ENCODE results near the gene NFIA.

NFIA gene

GRCh38 chr1:61253912-61254633 is 171.7 kb downstream of the NFIA start:
- Histone ChIP-seq H3K27me3 (ENCODE audit: insufficient read depth, low read length) (no peaks in the 10 kb centered on the region), H2AFZ (ENCODE audit: low read depth, low read length) (no peak overlapping the region), H3K9me3 (ENCODE audit: low read length) (no peaks in the 10 kb centered on the region), H3K4me1 (ENCODE audit: insufficient read depth, low read length) (no peaks in the 10 kb centered on the region), H3K4me3 (ENCODE audit: low read length) (no peak overlapping the region), H3K36me3 (ENCODE audit: insufficient read depth, low read length) (no peaks in the 10 kb centered on the region)

DNA sequence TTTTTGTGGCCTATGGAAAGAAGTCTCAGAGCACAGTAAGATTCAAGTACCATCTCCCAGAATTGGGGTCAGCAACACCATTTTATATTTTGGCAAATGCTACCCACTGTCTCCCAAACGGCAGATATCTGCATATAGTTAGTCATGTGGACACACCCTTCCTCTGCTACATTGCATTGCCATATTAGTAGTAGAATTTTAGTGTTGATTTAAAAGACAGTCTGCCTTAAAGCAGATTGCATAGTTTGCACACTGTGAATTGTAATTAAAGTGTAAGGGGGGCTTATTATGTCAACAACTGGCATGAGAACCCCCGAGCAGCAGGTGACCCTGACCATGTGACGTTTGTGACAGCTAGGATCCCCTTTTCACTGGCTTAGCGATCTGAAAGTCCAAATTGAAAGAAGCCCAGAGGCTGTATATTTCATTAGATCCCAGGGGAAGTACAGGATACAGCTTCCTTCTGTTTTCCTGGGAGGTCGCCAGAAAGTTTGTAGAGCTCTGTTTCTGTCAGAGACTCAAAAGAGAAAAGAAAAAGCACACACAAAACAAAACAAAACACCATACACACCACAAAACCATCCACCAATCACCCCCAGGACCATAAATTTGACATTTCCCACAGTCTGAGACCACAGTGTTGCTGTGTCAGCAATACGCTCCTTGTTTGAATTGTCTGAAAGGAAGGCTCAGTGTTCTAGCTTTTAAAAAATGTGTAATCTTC is 172.4 kb downstream of the NFIA start:
- H3K4me3 ChIP-seq (ENCODE audit: low read length): no peak overlapping the region
- H3K4me1 ChIP-seq (ENCODE audit: insufficient read depth, low read length): no peaks in the 10 kb centered on the region
- H2AFZ ChIP-seq (ENCODE audit: low read depth, low read length): no peak overlapping the region
- H3K27me3 ChIP-seq (ENCODE audit: insufficient read depth, low read length): no peaks in the 10 kb centered on the region
- H3K9me3 ChIP-seq (ENCODE audit: low read length): no peaks in the 10 kb centered on the region
- H3K36me3 ChIP-seq (ENCODE audit: insufficient read depth, low read length): no peaks in the 10 kb centered on the region

- H3K4me3 ChIP-seq (ENCODE audit: low read length): no peak overlapping the region
- H3K36me3 ChIP-seq (ENCODE audit: insufficient read depth, low read length): no peaks in the 10 kb centered on the region
- H3K27me3 ChIP-seq (ENCODE audit: insufficient read depth, low read length): no peaks in the 10 kb centered on the region
- H3K9me3 ChIP-seq (ENCODE audit: low read length): no peaks in the 10 kb centered on the region
- no peak overlapping the region for H2AFZ ChIP-seq (ENCODE audit: low read depth, low read length)
- H3K4me1 ChIP-seq (ENCODE audit: insufficient read depth, low read length): no peaks in the 10 kb centered on the region
These were observed 173.0 kb downstream of the NFIA start for GRCh38 chr1:61255358-61255703.

DNA sequence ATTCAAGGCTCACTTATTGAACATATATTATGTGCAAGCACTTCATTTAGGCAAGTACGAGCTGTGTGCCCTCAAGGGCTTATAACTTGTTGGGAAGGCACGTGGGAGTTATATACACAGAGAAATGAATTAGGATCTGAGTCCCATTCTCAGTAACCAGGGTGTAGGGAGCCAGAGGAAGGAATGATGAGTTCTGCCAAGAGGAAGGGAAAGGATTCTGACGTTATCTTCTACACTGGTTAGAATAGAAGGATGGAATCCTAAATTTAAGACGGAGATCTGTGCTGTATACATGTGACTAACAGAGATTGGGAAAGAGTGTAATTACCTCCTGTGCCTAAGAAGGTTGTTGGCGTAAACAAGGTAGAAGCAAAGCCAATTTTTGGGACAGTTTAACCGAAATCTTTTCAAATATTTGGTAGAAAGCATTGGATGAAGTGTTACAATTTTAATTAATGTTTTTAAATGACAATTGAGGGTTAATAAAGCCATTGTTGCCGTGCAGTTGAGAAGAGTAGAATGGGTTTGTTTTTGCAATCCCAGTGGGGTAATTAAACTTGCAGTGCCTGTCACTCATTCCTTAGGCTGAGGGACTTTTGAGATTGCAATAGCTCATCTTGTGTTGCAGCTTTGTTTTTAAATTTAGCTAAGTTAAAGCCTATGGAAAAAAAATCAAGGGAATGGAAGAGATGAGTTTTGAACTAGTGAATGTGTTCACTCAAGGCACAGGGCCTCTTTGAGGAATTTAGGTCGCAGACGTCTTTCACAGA is 177.2 kb downstream of the NFIA start:
- Histone ChIP-seq H2AFZ (ENCODE audit: low read depth, low read length) (no peak overlapping the region), H3K9me3 (ENCODE audit: low read length) (no peaks in the 10 kb centered on the region), H3K36me3 (ENCODE audit: insufficient read depth, low read length) (no peaks in the 10 kb centered on the region), H3K4me3 (ENCODE audit: low read length) (no peak overlapping the region), H3K27me3 (ENCODE audit: insufficient read depth, low read length) (no peaks in the 10 kb centered on the region), H3K4me1 (ENCODE audit: insufficient read depth, low read length) (no peaks in the 10 kb centered on the region)

DNA sequence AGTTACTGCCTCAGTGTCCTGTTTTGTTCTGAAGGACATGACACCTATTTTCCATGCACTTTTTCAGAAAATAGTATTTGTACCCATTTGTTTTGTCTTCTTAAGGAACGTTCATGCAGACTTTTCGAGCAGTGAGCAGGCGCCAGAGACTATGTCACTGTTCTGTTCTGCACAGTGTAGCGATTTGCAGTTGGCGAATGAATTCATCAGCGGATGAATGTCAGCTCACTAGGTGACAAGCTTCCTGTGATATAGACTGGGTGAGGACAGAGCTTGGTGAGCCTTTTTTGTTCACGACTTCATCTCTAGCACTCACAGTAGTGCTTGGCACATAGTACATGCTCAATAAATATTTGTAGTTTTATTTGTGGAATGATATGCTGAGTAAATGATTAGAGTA is 177.8 kb downstream of the NFIA start:
- no peak overlapping the region for H2AFZ ChIP-seq (ENCODE audit: low read depth, low read length)
- no peak overlapping the region for H3K4me3 ChIP-seq (ENCODE audit: low read length)
- no peaks in the 10 kb centered on the region for H3K4me1 ChIP-seq (ENCODE audit: insufficient read depth, low read length)
- no peaks in the 10 kb centered on the region for H3K36me3 ChIP-seq (ENCODE audit: insufficient read depth, low read length)
- H3K9me3 ChIP-seq (ENCODE audit: low read length): no peaks in the 10 kb centered on the region
- H3K27me3 ChIP-seq (ENCODE audit: insufficient read depth, low read length): no peaks in the 10 kb centered on the region

DNA sequence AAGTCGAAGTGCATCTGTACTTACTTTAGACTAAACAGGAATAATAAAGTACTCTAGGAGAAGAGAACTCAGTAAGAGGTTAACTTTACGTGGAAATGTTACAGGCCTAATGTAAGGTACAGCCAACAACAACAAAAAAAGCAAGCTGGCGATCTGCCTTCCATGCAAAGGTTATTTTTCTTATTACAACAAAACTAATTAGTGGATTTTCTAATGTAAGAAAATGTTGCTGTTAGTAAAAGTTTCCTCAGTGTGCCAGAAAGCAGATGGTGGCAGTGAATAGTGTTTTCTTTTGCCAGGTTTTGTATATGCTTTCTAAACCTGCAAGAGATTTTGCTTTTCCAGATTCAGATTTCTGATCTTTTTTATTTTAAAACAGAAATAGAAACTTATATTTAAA is 179.2 kb downstream of the NFIA start:
- H3K4me1 ChIP-seq (ENCODE audit: insufficient read depth, low read length): no peaks in the 10 kb centered on the region
- no peak overlapping the region for H3K4me3 ChIP-seq (ENCODE audit: low read length)
- no peaks in the 10 kb centered on the region for H3K27me3 ChIP-seq (ENCODE audit: insufficient read depth, low read length)
- H3K36me3 ChIP-seq (ENCODE audit: insufficient read depth, low read length): no peaks in the 10 kb centered on the region
- no peaks in the 10 kb centered on the region for H3K9me3 ChIP-seq (ENCODE audit: low read length)
- H2AFZ ChIP-seq (ENCODE audit: low read depth, low read length): no peak overlapping the region

GRCh38 chr1:61263905-61264824 is 181.8 kb downstream of the NFIA start:
- Histone ChIP-seq H2AFZ (ENCODE audit: low read depth, low read length) (no peak overlapping the region), H3K4me1 (ENCODE audit: insufficient read depth, low read length) (no peaks in the 10 kb centered on the region), H3K36me3 (ENCODE audit: insufficient read depth, low read length) (no peaks in the 10 kb centered on the region), H3K27me3 (ENCODE audit: insufficient read depth, low read length) (no peaks in the 10 kb centered on the region), H3K9me3 (ENCODE audit: low read length) (no peaks in the 10 kb centered on the region), H3K4me3 (ENCODE audit: low read length) (no peak overlapping the region)

DNA sequence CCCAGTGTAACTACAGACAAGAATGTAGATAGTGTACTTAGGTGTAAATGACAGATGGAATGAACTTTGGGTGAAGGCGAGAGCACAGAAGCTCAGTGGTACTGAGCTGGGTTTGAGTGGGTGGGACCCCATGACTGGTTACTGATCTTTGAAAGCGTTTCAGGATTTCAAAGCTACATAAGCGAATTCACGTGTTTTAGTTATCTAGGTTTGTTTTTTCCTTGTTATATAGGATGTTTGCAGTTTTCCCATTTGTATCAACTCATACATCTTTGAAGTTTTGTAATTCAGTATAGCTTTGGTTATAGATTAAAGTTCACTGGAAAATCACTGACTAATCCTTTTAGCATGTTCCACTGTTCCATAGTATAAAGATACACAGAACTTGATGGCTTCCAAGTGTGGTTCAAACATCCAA is 182.5 kb downstream of the NFIA start:
- no peak overlapping the region for H3K4me3 ChIP-seq (ENCODE audit: low read length)
- no peaks in the 10 kb centered on the region for H3K9me3 ChIP-seq (ENCODE audit: low read length)
- no peaks in the 10 kb centered on the region for H3K27me3 ChIP-seq (ENCODE audit: insufficient read depth, low read length)
- H2AFZ ChIP-seq (ENCODE audit: low read depth, low read length): no peak overlapping the region
- H3K4me1 ChIP-seq (ENCODE audit: insufficient read depth, low read length): no peaks in the 10 kb centered on the region
- no peaks in the 10 kb centered on the region for H3K36me3 ChIP-seq (ENCODE audit: insufficient read depth, low read length)

DNA sequence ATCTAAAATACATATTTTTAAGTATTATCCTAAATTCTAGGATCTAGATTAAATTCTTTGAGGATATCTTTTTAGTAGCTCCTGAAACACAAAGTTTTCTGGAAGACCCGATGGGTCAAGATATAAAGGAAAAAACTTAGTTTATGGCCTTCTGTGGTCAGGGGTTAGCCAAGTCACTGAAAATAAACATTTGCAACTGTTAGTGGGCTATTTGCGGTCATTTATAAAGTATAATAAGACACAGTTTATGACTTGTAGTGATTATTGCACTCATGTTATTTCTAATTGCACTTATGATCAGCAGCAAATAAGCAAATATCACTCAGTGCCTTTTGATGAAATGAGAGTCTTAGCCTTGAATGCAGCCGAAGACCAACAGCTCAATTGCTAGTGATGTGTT is 183.3 kb downstream of the NFIA start:
- H3K4me3 ChIP-seq (ENCODE audit: low read length): no peak overlapping the region
- no peak overlapping the region for H2AFZ ChIP-seq (ENCODE audit: low read depth, low read length)
- H3K9me3 ChIP-seq (ENCODE audit: low read length): no peaks in the 10 kb centered on the region
- H3K36me3 ChIP-seq (ENCODE audit: insufficient read depth, low read length): no peaks in the 10 kb centered on the region
- H3K27me3 ChIP-seq (ENCODE audit: insufficient read depth, low read length): no peaks in the 10 kb centered on the region
- H3K4me1 ChIP-seq (ENCODE audit: insufficient read depth, low read length): no peaks in the 10 kb centered on the region

DNA sequence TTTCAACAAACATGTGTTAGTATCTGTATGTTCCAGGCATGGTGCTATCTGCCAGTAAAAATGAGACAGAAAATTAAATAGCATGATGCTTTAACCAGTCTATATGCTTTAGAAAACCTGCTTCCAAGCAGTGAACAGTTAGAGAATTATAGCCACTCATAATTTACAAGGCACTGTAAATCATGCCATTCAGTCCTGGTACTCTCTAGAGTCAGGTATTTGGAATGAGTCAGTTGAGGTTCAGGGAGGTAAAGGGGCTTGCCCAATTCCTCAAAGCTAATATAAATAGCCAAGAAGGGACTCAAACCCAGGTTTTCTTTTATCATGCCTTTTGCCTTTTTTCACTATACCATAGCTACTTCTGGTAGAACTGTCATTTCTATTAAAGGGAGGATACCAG is 184.4 kb downstream of the NFIA start:
- no peaks in the 10 kb centered on the region for H3K9me3 ChIP-seq (ENCODE audit: low read length)
- H2AFZ ChIP-seq (ENCODE audit: low read depth, low read length): no peak overlapping the region
- no peaks in the 10 kb centered on the region for H3K27me3 ChIP-seq (ENCODE audit: insufficient read depth, low read length)
- H3K36me3 ChIP-seq (ENCODE audit: insufficient read depth, low read length): no peaks in the 10 kb centered on the region
- no peaks in the 10 kb centered on the region for H3K4me1 ChIP-seq (ENCODE audit: insufficient read depth, low read length)
- H3K4me3 ChIP-seq (ENCODE audit: low read length): no peak overlapping the region

- Histone ChIP-seq H3K27me3 (ENCODE audit: insufficient read depth, low read length) (no peaks in the 10 kb centered on the region), H2AFZ (ENCODE audit: low read depth, low read length) (no peak overlapping the region), H3K36me3 (ENCODE audit: insufficient read depth, low read length) (no peaks in the 10 kb centered on the region), H3K4me3 (ENCODE audit: low read length) (no peak overlapping the region), H3K4me1 (ENCODE audit: insufficient read depth, low read length) (no peaks in the 10 kb centered on the region), H3K9me3 (ENCODE audit: low read length) (no peaks in the 10 kb centered on the region)
These were observed 186.3 kb downstream of the NFIA start for GRCh38 chr1:61268546-61269240.

- Histone ChIP-seq H3K4me3 (ENCODE audit: low read length) (no peak overlapping the region), H3K4me1 (ENCODE audit: insufficient read depth, low read length) (no peaks in the 10 kb centered on the region), H2AFZ (ENCODE audit: low read depth, low read length) (no peak overlapping the region)
These were observed 187.2 kb downstream of the NFIA start for GRCh38 chr1:61269602-61270001.

More at GRCh38 chr1:61269602-61270001, 187.2 kb downstream of the NFIA start:
- no peaks in the 10 kb centered on the region for H3K9me3 ChIP-seq (ENCODE audit: low read length)
- no peaks in the 10 kb centered on the region for H3K36me3 ChIP-seq (ENCODE audit: insufficient read depth, low read length)
- H3K27me3 ChIP-seq (ENCODE audit: insufficient read depth, low read length): no peaks in the 10 kb centered on the region
